Neuronal stem cell (in vitro differentiated cells): ENCODE data around the gene RPL35A.

Source experiments
- DNase-seq: peaks from one replicate; pipeline ENCODE4 v3.0.0-alpha.2; 2013; ENCODE audit warnings: low spot score
- H2AFZ ChIP-seq: one replicate; pipeline ENCODE4 v1.6.1; 2013; ENCODE audit warnings: mild to moderate bottlenecking, low read length, inconsistent platforms
- H2AK5ac ChIP-seq: 2 replicates; pipeline ENCODE4 v1.6.1; 2013; ENCODE audit warnings: low read depth, mild to moderate bottlenecking, inconsistent platforms, low read length, moderate library complexity, mixed read lengths
- H2BK120ac ChIP-seq: 2 replicates; pipeline ENCODE4 v1.6.1; 2013; ENCODE audit warnings: low read depth, mild to moderate bottlenecking, inconsistent platforms, low read length, moderate library complexity, mixed read lengths
- H2BK12ac ChIP-seq: one replicate; pipeline ENCODE4 v1.6.1; 2013; ENCODE audit warnings: low read length, inconsistent platforms
- H2BK15ac ChIP-seq: 2 replicates; pipeline ENCODE4 v1.6.1; 2013; ENCODE audit warnings: mild to moderate bottlenecking, low read length, inconsistent platforms, mixed read lengths
- H2BK5ac ChIP-seq: one replicate; pipeline ENCODE4 v1.6.1; 2013; ENCODE audit warnings: inconsistent platforms, mild to moderate bottlenecking, low read length, moderate library complexity
- H3K14ac ChIP-seq: one replicate; pipeline ENCODE4 v1.6.1; 2013; ENCODE audit warnings: low read length, inconsistent platforms
- H3K18ac ChIP-seq: 2 replicates; pipeline ENCODE4 v1.6.1; 2013; ENCODE audit warnings: low read length, inconsistent platforms
- H3K23ac ChIP-seq: 2 replicates; pipeline ENCODE4 v1.6.1; 2013; ENCODE audit warnings: low read depth, mild to moderate bottlenecking, mixed read lengths, low read length, inconsistent platforms; ENCODE audit not compliant: poor library complexity
- H3K27ac ChIP-seq: replicated peaks from 3 replicates; pipeline ENCODE4 v1.5.1; 2013; ENCODE audit warnings: low read length, inconsistent platforms
- H3K27me3 ChIP-seq, 3 experiments: 2 replicates each; pipeline ENCODE4 v1.6.1; 2013; ENCODE audit warnings: low read length in 3 of 3, mild to moderate bottlenecking in 2 of 3, inconsistent platforms in 1 of 3, low read depth in 1 of 3, mixed read lengths in 1 of 3, moderate library complexity in 1 of 3; ENCODE audit not compliant: control insufficient read depth in 3 of 3, insufficient read depth in 3 of 3
- H3K36me3 ChIP-seq, 2 donors: replicated peaks in 1 of 2; 2 replicates each; pipeline ENCODE4 v1.6.1; 2013; ENCODE audit warnings: low read length in 2 of 2; ENCODE audit not compliant: control insufficient read depth in 2 of 2, insufficient read depth in 2 of 2
- H3K4ac ChIP-seq: 2 replicates; pipeline ENCODE4 v1.6.1; 2013; ENCODE audit warnings: inconsistent platforms, mild to moderate bottlenecking, low read length, moderate library complexity
- H3K4me1 ChIP-seq, 2 donors: 1 replicate in 1 of 2; 2 replicates in 1 of 2; pipeline ENCODE4 v1.6.1; 2013; ENCODE audit warnings: low read length in 2 of 2, low read depth in 1 of 2; ENCODE audit not compliant: control insufficient read depth in 2 of 2, insufficient read depth in 1 of 2
- H3K4me2 ChIP-seq: one replicate; pipeline ENCODE4 v1.6.1; 2013; ENCODE audit warnings: mild to moderate bottlenecking, low read length, inconsistent platforms; ENCODE audit not compliant: insufficient read depth, poor library complexity, severe bottlenecking
- H3K4me3 ChIP-seq, 2 donors: 2 replicates each; pipeline ENCODE4 v1.5.1; 2013; ENCODE audit warnings: low read length in 2 of 2, mild to moderate bottlenecking in 2 of 2, inconsistent platforms in 1 of 2, moderate library complexity in 1 of 2
- H3K79me1 ChIP-seq: one replicate; pipeline ENCODE4 v1.6.1; 2013; ENCODE audit warnings: low read depth, mild to moderate bottlenecking, inconsistent platforms, low read length, moderate library complexity
- H3K9ac ChIP-seq: one replicate; pipeline ENCODE4 v1.6.1; 2013; ENCODE audit warnings: mild to moderate bottlenecking, low read depth, low read length, inconsistent platforms; ENCODE audit not compliant: poor library complexity
- H3K9me3 ChIP-seq, 2 donors: replicated peaks in 1 of 2; 2 replicates each; pipeline versions ENCODE3 to v1.6.1; 2013; ENCODE audit warnings: low read length in 2 of 2, mild to moderate bottlenecking in 2 of 2, inconsistent platforms in 1 of 2, low read depth in 1 of 2, mixed read lengths in 1 of 2, moderate library complexity in 1 of 2; ENCODE audit not compliant: control insufficient read depth in 2 of 2, insufficient read depth in 1 of 2
- H4K8ac ChIP-seq: one replicate; pipeline ENCODE4 v1.6.1; 2013; ENCODE audit warnings: low read depth, mild to moderate bottlenecking, inconsistent platforms, low read length, moderate library complexity
- H4K91ac ChIP-seq: one replicate; pipeline ENCODE4 v1.6.1; 2013; ENCODE audit warnings: low read length, low read depth, mild to moderate bottlenecking, inconsistent platforms; ENCODE audit not compliant: poor library complexity
- WGBS, 2 donors: extraction: QIAGEN DNeasy Blood & Tissue Kit; methylation state at CpG; one replicate each; pipeline ENCODE4 v1.1.7; 2013; ENCODE audit warnings: missing lambda C conversion rate in 2 of 2, mixed read lengths in 1 of 2; ENCODE audit not compliant: insufficient read length in 2 of 2, insufficient replicate concordance in 1 of 2; ENCODE audit errors: extremely low coverage in 2 of 2; 5-methylcytosine and 5-hydroxymethylcytosine counted together

RPL35A gene

DNA sequence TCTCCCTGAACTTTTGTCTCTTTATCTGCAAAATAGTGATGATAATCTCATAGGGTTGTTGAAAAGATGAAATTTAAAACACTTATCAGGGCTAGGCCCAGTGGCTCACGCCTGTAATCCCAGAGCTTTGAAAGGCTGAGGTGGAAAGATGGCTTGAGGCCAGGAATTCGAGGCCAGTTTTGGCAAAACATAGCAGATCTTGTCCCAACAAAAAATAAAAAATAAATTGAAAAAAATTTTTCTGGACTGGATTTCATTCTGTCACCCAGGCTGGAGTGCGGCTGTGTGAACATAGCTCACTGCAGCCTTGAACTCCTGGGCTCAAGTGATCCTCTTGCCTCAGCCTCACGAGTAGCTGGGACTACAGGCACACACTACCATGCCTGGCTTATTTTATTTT is 39.7 kb downstream of the RPL35A start:
- no peak overlapping the region for H4K8ac ChIP-seq
- H3K79me1 ChIP-seq: no peaks in the 10 kb centered on the region
- no peak overlapping the region for H3K4ac ChIP-seq
- no peak overlapping the region for H3K27ac ChIP-seq
- H2AFZ ChIP-seq: no peak overlapping the region
- H4K91ac ChIP-seq: no peak overlapping the region
- H3K9ac ChIP-seq: no peak overlapping the region
- H3K4me2 ChIP-seq: no peak overlapping the region
- H3K9me3 ChIP-seq: no peaks in the 10 kb centered on the region
- no peaks in the 10 kb centered on the region for H3K27me3 ChIP-seq
- no CpG with 5 or more reads among the region's 4 CpGs for WGBS, 2 donors
- no peak overlapping the region for H3K14ac ChIP-seq
- no peak for DNase-seq
- no peak overlapping the region for H2BK12ac ChIP-seq
- no peak overlapping the region for H2BK120ac ChIP-seq
- H2AK5ac ChIP-seq: no peak overlapping the region
- H3K23ac ChIP-seq: no peak overlapping the region
- no peak overlapping the region for H3K4me3 ChIP-seq
- no peak overlapping the region for H2BK5ac ChIP-seq
- H3K36me3 ChIP-seq: peaks cover 0 to 29% of the 10 kb centered on the region in 2 donors
- H3K4me1 ChIP-seq: no peaks in the 10 kb centered on the region
- H2BK15ac ChIP-seq: no peak overlapping the region
- H3K18ac ChIP-seq: no peak overlapping the region

DNA sequence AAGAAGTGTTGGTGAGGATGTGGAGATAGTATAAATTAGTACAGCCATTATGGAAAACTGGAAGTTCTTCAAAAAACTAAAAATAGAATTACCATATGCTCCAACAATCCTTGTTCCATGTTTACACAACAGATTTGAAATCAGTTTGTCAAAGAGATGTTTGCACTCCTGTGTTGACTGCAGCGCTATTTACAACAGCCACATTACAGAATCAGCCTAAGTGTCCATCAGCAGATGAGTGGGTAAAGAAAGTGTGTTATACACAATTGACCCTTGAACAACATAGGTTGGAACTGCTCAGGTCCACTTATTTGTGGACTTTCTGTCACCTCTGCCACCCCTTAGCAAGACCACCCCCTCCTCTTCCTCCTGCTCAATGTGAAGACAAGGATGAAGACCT is 44.7 kb downstream of the RPL35A start:
- H2BK15ac ChIP-seq: no peak overlapping the region
- H2BK120ac ChIP-seq: no peak overlapping the region
- H3K9me3 ChIP-seq: no peaks in the 10 kb centered on the region
- H2AFZ ChIP-seq: no peak overlapping the region
- H4K8ac ChIP-seq: no peak overlapping the region
- no peak overlapping the region for H2BK12ac ChIP-seq
- H3K27ac ChIP-seq: no peak overlapping the region
- no peak overlapping the region for H2AK5ac ChIP-seq
- H3K79me1 ChIP-seq: no peaks in the 10 kb centered on the region
- H4K91ac ChIP-seq: no peak overlapping the region
- H3K14ac ChIP-seq: no peak overlapping the region
- no peak overlapping the region for H3K9ac ChIP-seq
- H2BK5ac ChIP-seq: no peak overlapping the region
- no CpG with 5 or more reads among the region's 1 CpG for WGBS, 2 donors
- H3K4me1 ChIP-seq: no peaks in the 10 kb centered on the region
- H3K4ac ChIP-seq: no peak overlapping the region
- no peak overlapping the region for H3K18ac ChIP-seq
- no peak overlapping the region for H3K4me2 ChIP-seq
- no peak for DNase-seq
- no peaks in the 10 kb centered on the region for H3K27me3 ChIP-seq
- peaks cover 2 to 22% of the 10 kb centered on the region in 2 donors for H3K36me3 ChIP-seq
- H3K4me3 ChIP-seq: no peak overlapping the region
- no peak overlapping the region for H3K23ac ChIP-seq

DNA sequence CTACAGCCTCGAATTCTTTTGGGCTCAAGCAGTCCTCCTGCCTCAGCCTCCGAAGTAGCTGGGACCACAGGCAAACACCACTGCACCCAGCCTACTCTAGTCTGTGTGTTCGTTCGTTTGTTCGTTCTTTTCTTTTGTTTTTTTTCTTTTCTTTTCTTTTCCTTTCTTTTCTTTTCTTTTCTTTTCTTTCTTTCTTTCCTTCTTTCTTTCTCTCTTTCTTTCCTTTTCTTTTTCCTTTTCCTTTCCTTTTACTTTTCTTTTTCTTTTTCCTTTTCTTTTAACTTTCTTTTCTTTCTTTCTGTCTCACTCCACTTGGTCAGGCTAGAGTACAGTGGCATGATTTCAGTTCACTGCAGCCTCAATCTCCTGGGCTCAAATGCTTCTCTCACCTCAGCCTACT is 46.9 kb downstream of the RPL35A start:
- H3K36me3 ChIP-seq: peaks cover 2 to 11% of the 10 kb centered on the region in 2 donors
- H4K8ac ChIP-seq: no peak overlapping the region
- H3K9me3 ChIP-seq: no peaks in the 10 kb centered on the region
- H3K14ac ChIP-seq: no peak overlapping the region
- no peak overlapping the region for H3K4me2 ChIP-seq
- no peak overlapping the region for H3K4me3 ChIP-seq
- no peak overlapping the region for H3K4ac ChIP-seq
- no peak overlapping the region for H2AK5ac ChIP-seq
- no peaks in the 10 kb centered on the region for H3K27me3 ChIP-seq
- no peak overlapping the region for H4K91ac ChIP-seq
- no peak overlapping the region for H3K23ac ChIP-seq
- no peak for DNase-seq
- H3K9ac ChIP-seq: no peak overlapping the region
- H2BK120ac ChIP-seq: no peak overlapping the region
- no peak overlapping the region for H2BK15ac ChIP-seq
- H2AFZ ChIP-seq: no peak overlapping the region
- H2BK12ac ChIP-seq: no peak overlapping the region
- H3K18ac ChIP-seq: no peak overlapping the region
- no CpG with 5 or more reads among the region's 5 CpGs for WGBS, 2 donors
- H3K27ac ChIP-seq: no peak overlapping the region
- no peaks in the 10 kb centered on the region for H3K79me1 ChIP-seq
- H3K4me1 ChIP-seq: no peaks in the 10 kb centered on the region
- no peak overlapping the region for H2BK5ac ChIP-seq

DNA sequence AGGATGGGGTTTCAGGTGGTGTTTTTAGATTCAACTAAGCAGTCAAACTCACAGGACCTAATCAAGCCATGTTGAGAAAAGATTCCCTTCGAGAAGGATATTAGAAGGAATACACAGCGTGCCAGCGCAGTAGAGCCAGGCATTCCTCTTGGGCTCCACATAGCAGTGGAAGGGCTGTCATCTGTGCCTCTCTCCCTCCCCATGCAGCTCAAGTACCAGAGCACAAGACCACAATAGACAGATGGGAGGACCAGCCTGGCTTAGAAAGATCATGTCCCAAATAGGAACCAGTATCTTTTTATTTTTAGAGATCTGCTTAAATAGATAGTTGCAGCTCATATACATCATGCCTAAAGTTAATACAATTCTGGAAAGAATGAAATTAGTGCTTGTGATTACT is 47.9 kb downstream of the RPL35A start:
- no peak overlapping the region for H3K14ac ChIP-seq
- no peak overlapping the region for H2BK15ac ChIP-seq
- no peak overlapping the region for H2BK5ac ChIP-seq
- no peaks in the 10 kb centered on the region for H3K4me1 ChIP-seq
- no CpG with 5 or more reads among the region's 3 CpGs for WGBS, 2 donors
- H3K4me3 ChIP-seq: no peak overlapping the region
- no peak overlapping the region for H3K9ac ChIP-seq
- peaks cover 2 to 3% of the 10 kb centered on the region in 2 donors for H3K36me3 ChIP-seq
- H3K4ac ChIP-seq: no peak overlapping the region
- no peak overlapping the region for H3K27ac ChIP-seq
- no peaks in the 10 kb centered on the region for H3K79me1 ChIP-seq
- no peak for DNase-seq
- no peak overlapping the region for H4K8ac ChIP-seq
- no peaks in the 10 kb centered on the region for H3K27me3 ChIP-seq
- H3K4me2 ChIP-seq: no peak overlapping the region
- H3K18ac ChIP-seq: no peak overlapping the region
- H3K9me3 ChIP-seq: no peaks in the 10 kb centered on the region
- H2AFZ ChIP-seq: no peak overlapping the region
- no peak overlapping the region for H4K91ac ChIP-seq
- no peak overlapping the region for H2BK12ac ChIP-seq
- no peak overlapping the region for H3K23ac ChIP-seq
- no peak overlapping the region for H2AK5ac ChIP-seq
- no peak overlapping the region for H2BK120ac ChIP-seq
